Astrocyte of the spinal cord (primary cell): Measurements from ENCODE around the gene SENP8.

Source experiments
- DNase-seq: peaks from one replicate; pipeline ENCODE4 v3.0.0; 2011; ENCODE audit warnings: low read depth, low spot score
- H3K4me3 ChIP-seq: 2 replicates; pipeline ENCODE4 v1.5.1; 2011; ENCODE audit warnings: low read depth, mild to moderate bottlenecking, low read length, moderate library complexity
- CTCF ChIP-seq: IDR thresholded peaks from 2 replicates; pipeline ENCODE4 v1.5.1; 2012; ENCODE audit warnings: low read depth, mild to moderate bottlenecking, low read length, inconsistent platforms
- in situ Hi-C: cut with HindIII; loops from 2 replicates; pipeline ENCODE4 v1.10.0; 2017; ENCODE audit warnings: low sequenced_read_pairs

Gene SENP8

GRCh38 chr15:72173401-72173800 lies 55.2 kb downstream of the SENP8 start:
- in situ Hi-C loops = no loop called here
- no peak overlapping the region for H3K4me3 ChIP-seq
- DNase-seq = no peak
- no peak for TF ChIP-seq CTCF

GRCh38 chr15:72173864-72174550 lies 55.8 kb downstream of the SENP8 start:
- H3K4me3 ChIP-seq = no peak overlapping the region
- DNase-seq = no peak
- in situ Hi-C loops = no loop called here
- no peak for TF ChIP-seq CTCF

- H3K4me3 ChIP-seq = no peak overlapping the region
- in situ Hi-C loops = no loop called here
- DNase-seq = no peak
- TF ChIP-seq CTCF = no peak
Observed at GRCh38 chr15:72174551-72175165, 56.5 kb downstream of the SENP8 start.

GRCh38 chr15:72175186-72176044 lies 57.2 kb downstream of the SENP8 start:
- TF ChIP-seq CTCF = no peak
- in situ Hi-C loops = no loop called here
- no peak overlapping the region for H3K4me3 ChIP-seq
- DNase-seq = no peak

- no peak for TF ChIP-seq CTCF
- H3K4me3 ChIP-seq = no peak overlapping the region
- DNase-seq = no peak
- in situ Hi-C loops = no loop called here
Observed at GRCh38 chr15:72176159-72176558, 58.0 kb downstream of the SENP8 start.

- TF ChIP-seq CTCF = no peak
- in situ Hi-C loops = no loop called here
- H3K4me3 ChIP-seq = no peak overlapping the region
- no peak for DNase-seq
Observed at GRCh38 chr15:72176743-72177142, 58.5 kb downstream of the SENP8 start.
